Neutrophil (primary cell): ENCODE measurements around the gene FDXACB1.
A peak's percentile ranks its signal among the peaks of the same experiment; 100 is the strongest.

Experiments used
- H3K27ac ChIP-seq: fragments of 200-600 bp; sonication (generic); 2 replicates; pipeline ENCODE4 v1.5.1; 2016; ENCODE audit warnings: mild to moderate bottlenecking, moderate library complexity
- H3K27me3 ChIP-seq: fragments of 200-600 bp; sonication (generic); 2 replicates; pipeline ENCODE4 v1.6.0; 2016; ENCODE audit warnings: mild to moderate bottlenecking
- H3K36me3 ChIP-seq: fragments of 200-600 bp; sonication (generic); 2 replicates; pipeline ENCODE4 v1.5.1; 2017
- H3K4me1 ChIP-seq, 2 experiments: fragments of 200-600 bp in 1 of 2; sonication (generic) in 1 of 2; 1 replicate in 1 of 2; 2 replicates in 1 of 2; pipeline versions ENCODE4 v1.5.1 to v1.6.1; 2013 to 2016; ENCODE audit warnings: low read depth in 1 of 2, low read length in 1 of 2, mild to moderate bottlenecking in 1 of 2, moderate library complexity in 1 of 2; ENCODE audit not compliant: control insufficient read depth in 1 of 2, insufficient read depth in 1 of 2
- H3K4me3 ChIP-seq, 2 experiments: fragments of 200-600 bp in 1 of 2; sonication (generic) in 1 of 2; 1 replicate in 1 of 2; 2 replicates in 1 of 2; pipeline ENCODE4 v1.5.1; 2013 to 2016; ENCODE audit warnings: low read depth in 1 of 2, low read length in 1 of 2, mild to moderate bottlenecking in 1 of 2, moderate library complexity in 1 of 2
- H3K9me3 ChIP-seq: fragments of 200-600 bp; sonication (generic); 2 replicates; pipeline ENCODE4 v1.5.1; 2016
- TF ChIP-seq, protein P1 (sequence below): fragments of 200-600 bp; sonication (generic); IDR thresholded peaks from 2 replicates; pipeline ENCODE4 v1.5.1; 2016; ENCODE audit warnings: antibody characterized with exemption

FDXACB1 gene, protein sequence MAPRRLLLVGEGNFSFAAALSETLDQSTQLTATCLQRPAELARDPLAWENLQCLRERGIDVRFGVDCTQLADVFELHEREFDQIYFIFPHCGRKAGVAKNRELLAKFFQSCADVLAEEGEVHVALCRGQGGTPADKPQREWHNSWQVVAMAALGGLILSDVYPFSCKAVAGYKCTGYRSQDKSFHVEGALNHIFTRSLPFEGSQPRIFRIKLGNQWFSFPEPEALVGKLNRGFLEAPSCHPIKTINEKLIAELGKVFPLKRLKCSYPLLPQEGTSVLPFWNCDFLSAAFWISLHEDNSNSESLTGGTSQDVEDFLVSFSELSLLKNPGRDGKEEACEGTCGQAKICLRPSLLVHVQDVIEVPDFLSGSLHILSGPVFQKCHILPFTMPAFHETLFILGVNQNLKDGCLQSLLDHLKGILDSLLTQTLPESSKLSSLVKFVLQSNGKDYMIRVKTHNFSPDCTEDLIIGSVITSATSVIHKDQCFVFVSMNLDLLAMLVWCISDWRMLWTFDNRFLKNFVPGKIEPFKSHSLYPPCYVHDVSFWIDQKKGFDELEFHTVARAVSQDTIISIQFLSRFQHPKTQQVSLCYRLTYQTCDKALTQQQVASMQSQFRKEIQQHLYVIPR

DNA sequence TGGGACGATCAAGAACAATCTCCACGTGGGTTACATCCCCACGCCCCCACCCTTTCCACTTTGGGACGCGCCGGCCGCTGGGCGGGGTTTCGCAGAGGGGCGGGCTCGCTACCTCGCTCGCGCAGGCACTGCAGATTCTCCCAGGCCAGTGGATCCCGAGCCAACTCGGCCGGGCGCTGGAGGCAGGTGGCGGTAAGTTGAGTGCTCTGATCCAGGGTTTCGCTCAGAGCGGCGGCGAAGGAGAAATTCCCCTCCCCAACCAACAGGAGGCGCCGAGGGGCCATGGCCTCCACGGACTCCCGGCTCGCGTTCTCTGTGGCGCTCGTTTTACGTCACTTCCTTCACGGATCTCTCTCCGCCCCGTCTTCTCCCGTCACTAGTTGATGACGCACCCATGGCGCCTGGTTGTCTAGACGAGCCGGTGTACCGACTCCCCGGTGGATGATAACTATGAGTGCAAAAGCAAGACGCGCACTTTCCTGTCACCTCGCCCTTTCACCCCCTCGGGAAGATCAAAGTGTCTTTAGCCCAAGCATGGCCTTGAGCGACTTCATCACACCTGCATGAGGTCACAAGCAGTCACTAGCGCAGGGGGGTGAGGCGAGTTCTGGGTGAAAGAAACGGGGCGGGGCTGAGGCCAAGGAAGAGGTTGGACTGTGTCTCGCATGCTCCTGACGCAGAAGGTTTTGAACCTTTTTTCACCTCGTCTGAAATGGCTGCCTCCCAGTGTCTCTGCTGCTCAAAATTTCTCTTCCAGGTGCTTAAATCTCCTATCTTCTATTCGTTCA, at the start of gene FDXACB1, which contains the start of gene CFAP68:
FDXACB1 (minus strand) TSS at position 317 of the 788 bp plus-strand sequence; CDS start at position 284, 33 bp downstream.
CFAP68 (plus strand) TSS at position 693 of the 788 bp plus-strand sequence; CDS start at position 713, 20 bp downstream.
- H3K4me3 ChIP-seq = peak within 1 kb of the TSS; percentile 89 to 96
- H3K27me3 ChIP-seq = no peaks in the 10 kb centered on the region
- H3K36me3 ChIP-seq = no peaks in the 10 kb centered on the region
- H3K9me3 ChIP-seq = no peaks in the 10 kb centered on the region
- H3K4me1 ChIP-seq = peaks cover 14 to 18% of the 10 kb centered on the region in 2 experiments
- TF ChIP-seq, protein P1, sequence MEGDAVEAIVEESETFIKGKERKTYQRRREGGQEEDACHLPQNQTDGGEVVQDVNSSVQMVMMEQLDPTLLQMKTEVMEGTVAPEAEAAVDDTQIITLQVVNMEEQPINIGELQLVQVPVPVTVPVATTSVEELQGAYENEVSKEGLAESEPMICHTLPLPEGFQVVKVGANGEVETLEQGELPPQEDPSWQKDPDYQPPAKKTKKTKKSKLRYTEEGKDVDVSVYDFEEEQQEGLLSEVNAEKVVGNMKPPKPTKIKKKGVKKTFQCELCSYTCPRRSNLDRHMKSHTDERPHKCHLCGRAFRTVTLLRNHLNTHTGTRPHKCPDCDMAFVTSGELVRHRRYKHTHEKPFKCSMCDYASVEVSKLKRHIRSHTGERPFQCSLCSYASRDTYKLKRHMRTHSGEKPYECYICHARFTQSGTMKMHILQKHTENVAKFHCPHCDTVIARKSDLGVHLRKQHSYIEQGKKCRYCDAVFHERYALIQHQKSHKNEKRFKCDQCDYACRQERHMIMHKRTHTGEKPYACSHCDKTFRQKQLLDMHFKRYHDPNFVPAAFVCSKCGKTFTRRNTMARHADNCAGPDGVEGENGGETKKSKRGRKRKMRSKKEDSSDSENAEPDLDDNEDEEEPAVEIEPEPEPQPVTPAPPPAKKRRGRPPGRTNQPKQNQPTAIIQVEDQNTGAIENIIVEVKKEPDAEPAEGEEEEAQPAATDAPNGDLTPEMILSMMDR = peak; percentile 96
- peak within 1 kb of the TSS; percentile 96 for H3K27ac ChIP-seq

DNA sequence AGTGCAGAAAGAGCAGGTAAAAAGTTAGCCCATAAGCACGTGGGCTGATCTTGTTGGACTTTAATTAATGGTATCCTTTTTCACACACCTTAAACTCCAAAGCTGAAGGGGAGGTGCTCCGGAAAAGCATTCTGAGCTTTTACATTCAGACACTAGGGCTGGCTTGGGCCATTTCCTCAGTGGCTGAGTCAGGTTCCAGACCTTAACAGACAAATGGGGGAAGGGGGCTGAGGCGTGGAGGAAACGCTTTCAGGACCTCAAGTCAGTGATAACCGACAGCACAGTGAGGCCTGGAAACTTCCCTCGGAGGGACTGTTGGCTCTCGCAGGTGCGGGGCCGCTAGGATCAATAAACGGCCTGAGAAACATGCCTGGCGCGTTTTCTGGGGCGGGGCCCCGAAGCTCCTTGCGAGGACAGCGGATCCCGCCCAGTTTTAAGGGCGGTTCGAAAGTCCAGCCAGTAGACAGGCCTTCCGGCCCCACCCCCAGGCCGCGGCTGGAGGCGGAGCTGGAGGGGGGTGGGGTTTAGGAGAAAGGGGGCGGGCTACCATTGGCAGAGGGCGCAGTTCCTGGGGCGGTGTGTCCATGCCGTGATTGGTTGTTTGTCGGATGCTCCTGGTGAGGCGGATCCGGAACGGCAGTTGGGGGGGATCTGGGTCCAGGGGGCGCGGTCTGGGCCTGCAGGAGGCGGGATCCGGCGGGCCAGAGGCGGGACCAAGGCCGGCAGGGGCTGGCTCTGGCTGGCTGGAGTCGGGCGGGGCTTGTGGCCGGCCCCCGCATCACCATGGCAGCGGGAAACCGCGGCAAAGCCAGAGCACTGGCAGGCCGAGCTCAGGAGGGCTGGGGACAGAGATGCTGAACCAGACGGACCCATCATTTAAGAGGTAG, 47.8 kb upstream of the FDXACB1 start:
- TF ChIP-seq, protein P1 = peak; percentile 34
- H3K36me3 ChIP-seq = no peaks in the 10 kb centered on the region

DNA sequence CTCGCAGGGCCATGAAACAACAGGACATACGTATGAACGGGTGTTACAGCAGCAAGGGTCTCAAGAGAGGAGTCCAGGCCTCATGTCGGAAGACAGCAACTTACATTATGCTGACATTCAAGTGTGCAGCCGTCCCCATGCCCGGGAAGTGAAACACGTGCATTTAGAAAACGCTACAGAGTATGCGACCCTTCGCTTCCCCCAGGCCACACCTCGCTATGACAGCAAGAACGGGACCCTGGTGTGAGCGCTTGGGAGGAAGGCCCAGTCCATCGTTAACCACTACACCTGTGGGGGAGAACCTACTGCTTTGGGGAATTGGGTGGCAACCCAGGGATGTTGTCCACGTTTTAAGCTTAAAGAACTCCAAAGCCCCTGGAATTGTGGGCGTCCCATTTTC, 47.0 kb upstream of the FDXACB1 start:
- H3K36me3 ChIP-seq = no peaks in the 10 kb centered on the region
- peaks cover 12 to 13% of the 10 kb centered on the region in 2 experiments for H3K4me1 ChIP-seq
- TF ChIP-seq, protein P1 = no peak
- H3K4me3 ChIP-seq = no peak overlapping the region
- H3K27me3 ChIP-seq = no peaks in the 10 kb centered on the region
- no peak overlapping the region for H3K27ac ChIP-seq
- H3K9me3 ChIP-seq = no peaks in the 10 kb centered on the region

More for the DNA sequence above, 47.8 kb upstream of the FDXACB1 start:
- Histone ChIP-seq H3K4me1 (peaks cover 12 to 13% of the 10 kb centered on the region in 2 experiments), H3K27me3 (no peaks in the 10 kb centered on the region), H3K27ac (peak overlapping the region; percentile 71), H3K4me3 (peak overlapping the region; percentile 74 to 81), H3K9me3 (no peaks in the 10 kb centered on the region)

DNA sequence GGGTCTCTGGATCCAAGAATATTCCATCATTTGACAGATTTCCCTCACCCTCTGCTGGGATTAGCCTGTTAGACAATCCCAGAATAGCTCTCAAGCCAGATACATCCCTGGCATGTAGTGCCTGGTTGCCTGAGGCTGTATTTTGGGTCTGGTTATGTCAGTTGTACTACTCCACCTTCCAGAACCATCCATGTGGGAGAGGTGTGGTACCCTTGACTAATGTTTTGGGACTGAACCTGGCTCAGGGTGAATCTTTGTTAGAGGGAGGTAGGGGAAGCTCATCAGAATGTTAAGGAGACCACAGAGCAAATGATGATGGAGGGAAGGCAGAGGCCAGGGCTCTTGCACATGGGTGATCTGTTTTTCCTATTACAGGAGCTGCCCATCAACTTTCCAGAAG, 45.0 kb upstream of the FDXACB1 start:
- TF ChIP-seq, protein P1 = no peak
- H3K27ac ChIP-seq = no peak overlapping the region
- no peaks in the 10 kb centered on the region for H3K27me3 ChIP-seq
- H3K9me3 ChIP-seq = no peaks in the 10 kb centered on the region
- no peaks in the 10 kb centered on the region for H3K36me3 ChIP-seq
- no peak overlapping the region for H3K4me3 ChIP-seq
- peaks cover 12 to 13% of the 10 kb centered on the region in 2 experiments for H3K4me1 ChIP-seq
